T-helper 2 cell treated with Interferon-gamma antibody and Interleukin-4, amounts not matched to agents 5 μg/mL and 100 μg/mL, for 36 hours (primary cell): ENCODE data around the gene PRR5L.

Experiments used
- DNase-seq: peaks from one replicate; pipeline ENCODE4 v3.0.0; 2021; ENCODE audit warnings: low spot score
- H3K27ac Mint-ChIP-seq: one replicate; pipeline ENCODE4 v1.8.0; 2021; ENCODE audit warnings: mild to moderate bottlenecking, mixed read lengths
- H3K27me3 Mint-ChIP-seq: one replicate; pipeline ENCODE4 v1.8.0; 2021; ENCODE audit warnings: low read depth, mixed read lengths
- H3K36me3 Mint-ChIP-seq: one replicate; pipeline ENCODE4 v1.8.0; 2021; ENCODE audit warnings: low read depth, mixed read lengths
- H3K4me1 Mint-ChIP-seq: one replicate; pipeline ENCODE4 v1.8.0; 2021; ENCODE audit warnings: low read depth, mixed read lengths
- H3K4me3 Mint-ChIP-seq: one replicate; pipeline ENCODE4 v1.8.0; 2022; ENCODE audit warnings: mild to moderate bottlenecking, moderate library complexity, mixed read lengths
- H3K9me3 Mint-ChIP-seq: one replicate; pipeline ENCODE4 v1.8.0; 2021; ENCODE audit warnings: mixed read lengths

PRR5L gene

GRCh38 chr11:36512016-36512415, 215.9 kb downstream of the PRR5L start:
- Mint-ChIP-seq H3K4me3 (no peak overlapping the region), H3K4me1 (peaks cover 16% of the 10 kb centered on the region), H3K27me3 (peaks cover 22% of the 10 kb centered on the region), H3K36me3 (peaks cover 5% of the 10 kb centered on the region), H3K27ac (no peak overlapping the region), H3K9me3 (peaks cover 8% of the 10 kb centered on the region)
- no peak for DNase-seq

- Mint-ChIP-seq H3K9me3 (peaks cover 8% of the 10 kb centered on the region), H3K27ac (no peak overlapping the region), H3K4me1 (peaks cover 6% of the 10 kb centered on the region), H3K36me3 (peaks cover 2% of the 10 kb centered on the region), H3K4me3 (no peak overlapping the region), H3K27me3 (peaks cover 27% of the 10 kb centered on the region)
- DNase-seq = no peak
These were observed 217.9 kb downstream of the PRR5L start for GRCh38 chr11:36513965-36514364.
